GM19395 (cell line): ENCODE results near the gene ZEB1.

Experiments
- ATAC-seq: cut with Tn5 transposase; IDR thresholded peaks from one replicate; pipeline ENCODE4 v1.9.1; 2021; ENCODE audit warnings: mild to moderate bottlenecking, moderate library complexity; ENCODE audit not compliant: unreplicated experiment

The ZEB1 gene

DNA sequence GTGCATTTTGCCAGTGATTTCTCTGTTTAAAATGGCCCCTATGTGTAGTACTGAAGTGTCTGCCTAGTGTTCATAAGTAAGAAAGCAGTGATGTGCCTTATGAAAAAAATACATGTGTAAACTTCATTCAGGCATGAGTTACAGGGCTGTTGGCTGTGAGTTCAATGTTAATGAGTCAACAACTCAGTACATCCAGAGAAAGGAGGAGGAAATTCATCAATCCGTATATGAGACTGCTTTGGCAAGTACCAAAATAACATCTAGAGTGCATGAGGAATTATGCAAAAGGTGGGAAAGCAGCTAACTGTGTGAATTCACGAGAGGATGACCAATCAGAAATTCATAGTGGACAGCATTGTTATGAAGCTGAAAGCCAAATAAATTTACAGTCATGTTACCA, 255.6 kb downstream of the ZEB1 start:
- no peak for ATAC-seq

DNA sequence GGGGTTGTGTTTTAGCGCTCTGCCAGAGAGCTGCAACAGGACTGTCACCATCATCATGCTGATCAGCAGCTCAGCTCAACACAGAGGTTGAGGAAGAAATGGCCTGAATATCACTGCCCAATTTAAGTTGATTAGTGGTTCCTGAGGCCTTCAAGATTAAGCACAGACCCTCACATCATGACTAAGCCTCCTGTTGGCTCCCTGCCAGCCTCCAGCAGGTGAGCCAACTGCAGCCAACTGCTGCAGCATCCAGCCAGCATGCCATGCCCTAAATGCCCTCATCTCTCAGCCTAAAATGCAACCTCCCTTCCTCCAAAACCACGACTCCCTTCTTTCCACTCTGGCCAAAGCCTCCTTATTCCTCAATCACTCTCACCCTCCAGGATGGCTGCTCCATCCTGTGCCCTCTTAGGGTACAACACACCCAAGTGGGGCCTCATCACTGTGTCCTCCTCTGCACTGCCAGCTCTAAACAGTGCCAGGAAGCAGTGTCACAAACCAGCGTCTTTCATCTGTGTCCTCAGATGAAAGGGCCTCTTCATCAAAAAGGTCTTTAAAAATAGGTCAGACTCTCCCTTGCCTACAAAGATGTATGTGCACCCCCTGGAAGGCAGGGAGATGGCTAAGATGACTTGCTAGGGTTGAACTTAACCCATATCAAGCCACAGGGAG, 259.3 kb downstream of the ZEB1 start:
- no peak for ATAC-seq

DNA sequence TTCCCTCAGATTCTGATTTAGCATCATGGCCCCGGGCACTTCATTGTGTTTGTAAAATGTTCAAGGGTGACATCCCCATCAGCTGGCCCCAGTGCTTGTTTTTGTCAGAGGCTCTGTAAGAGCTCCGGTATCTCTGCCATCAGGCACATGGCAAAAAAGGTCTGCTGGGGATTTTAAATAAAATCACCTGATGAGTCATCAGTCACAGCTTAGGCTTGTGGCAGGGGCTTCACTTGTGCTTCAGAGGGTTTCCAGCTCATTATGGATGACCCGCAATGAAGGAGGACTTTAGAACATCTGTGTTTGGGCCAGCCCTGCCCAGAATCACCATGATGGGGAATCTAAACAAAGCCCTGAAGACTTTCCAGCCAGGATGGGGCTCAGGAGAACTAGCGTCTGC, 259.9 kb downstream of the ZEB1 start:
- no peak for ATAC-seq
